Endothelial cell of hepatic sinusoid (primary cell): Measurements from ENCODE around the gene ZDHHC13.

Experiments used
- in situ Hi-C: cut with HindIII; loops from 2 replicates; pipeline ENCODE4 v1.10.0; 2017; ENCODE audit warnings: low sequenced_read_pairs

The ZDHHC13 gene, protein sequence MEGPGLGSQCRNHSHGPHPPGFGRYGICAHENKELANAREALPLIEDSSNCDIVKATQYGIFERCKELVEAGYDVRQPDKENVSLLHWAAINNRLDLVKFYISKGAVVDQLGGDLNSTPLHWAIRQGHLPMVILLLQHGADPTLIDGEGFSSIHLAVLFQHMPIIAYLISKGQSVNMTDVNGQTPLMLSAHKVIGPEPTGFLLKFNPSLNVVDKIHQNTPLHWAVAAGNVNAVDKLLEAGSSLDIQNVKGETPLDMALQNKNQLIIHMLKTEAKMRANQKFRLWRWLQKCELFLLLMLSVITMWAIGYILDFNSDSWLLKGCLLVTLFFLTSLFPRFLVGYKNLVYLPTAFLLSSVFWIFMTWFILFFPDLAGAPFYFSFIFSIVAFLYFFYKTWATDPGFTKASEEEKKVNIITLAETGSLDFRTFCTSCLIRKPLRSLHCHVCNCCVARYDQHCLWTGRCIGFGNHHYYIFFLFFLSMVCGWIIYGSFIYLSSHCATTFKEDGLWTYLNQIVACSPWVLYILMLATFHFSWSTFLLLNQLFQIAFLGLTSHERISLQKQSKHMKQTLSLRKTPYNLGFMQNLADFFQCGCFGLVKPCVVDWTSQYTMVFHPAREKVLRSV

DNA sequence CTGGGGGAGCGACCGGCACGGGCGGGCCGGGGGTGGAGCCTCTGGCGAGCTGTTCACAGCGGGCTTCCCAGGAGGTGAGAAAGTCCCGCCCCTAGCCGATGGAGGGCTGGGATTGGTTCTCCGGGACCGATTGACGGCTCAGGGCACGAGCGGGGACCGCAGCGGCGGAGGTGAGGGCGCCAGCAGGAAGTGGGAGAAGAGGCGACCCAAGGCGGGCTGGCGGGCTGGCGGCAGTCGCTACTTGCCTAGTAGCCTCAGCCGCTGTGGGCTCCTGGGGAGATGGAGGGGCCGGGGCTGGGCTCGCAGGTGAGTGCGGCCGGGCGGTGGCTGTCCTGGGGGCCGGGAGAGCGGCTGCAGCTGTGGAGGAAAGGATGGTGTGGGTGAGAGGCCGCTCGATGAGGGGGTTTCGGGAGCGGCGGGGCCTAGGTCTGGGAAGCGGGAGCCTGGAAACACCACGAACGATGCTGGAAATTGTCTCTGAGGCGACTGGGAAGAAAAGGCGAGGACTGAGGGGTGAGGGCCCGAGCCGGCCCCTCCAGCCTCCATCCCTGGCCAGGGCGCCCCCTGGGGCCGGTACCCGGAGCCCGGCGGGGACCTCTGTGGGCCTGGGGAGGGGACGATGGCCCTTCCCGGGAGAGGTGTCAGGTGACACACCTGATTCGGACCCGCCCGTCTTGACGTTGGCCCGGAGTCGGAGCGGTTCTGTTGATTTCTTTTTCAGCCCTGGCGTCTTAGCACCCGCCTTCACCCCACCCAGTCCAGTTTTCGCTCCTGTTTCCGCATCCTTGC, at the start of gene ZDHHC13:
Gene ZDHHC13, plus strand, starts transcription at position 198 of the 789 bp plus-strand sequence. Its CDS starts 82 bp downstream, at position 280.
- in situ Hi-C loops: no loop called here

DNA sequence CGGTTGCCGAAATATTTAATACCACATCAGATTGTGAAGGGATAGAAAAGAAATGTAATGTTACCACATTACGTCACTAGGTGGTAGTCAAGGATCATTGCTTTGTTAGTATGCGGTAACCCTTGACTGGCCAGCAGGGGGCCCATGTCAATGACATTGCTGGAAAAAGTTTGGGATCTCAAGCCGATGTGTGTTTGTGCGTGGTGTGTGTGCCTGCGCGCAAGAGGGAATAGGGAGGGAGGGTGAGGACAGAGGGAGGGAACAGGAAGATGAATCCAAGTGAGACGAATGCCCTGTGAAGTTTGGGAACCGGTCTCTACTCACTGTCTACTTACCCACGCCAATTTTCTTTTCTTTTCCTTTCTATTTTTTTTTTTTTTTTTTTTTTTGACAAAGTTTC, 45.7 kb upstream of the ZDHHC13 start:
- in situ Hi-C loops: no loop called here

DNA sequence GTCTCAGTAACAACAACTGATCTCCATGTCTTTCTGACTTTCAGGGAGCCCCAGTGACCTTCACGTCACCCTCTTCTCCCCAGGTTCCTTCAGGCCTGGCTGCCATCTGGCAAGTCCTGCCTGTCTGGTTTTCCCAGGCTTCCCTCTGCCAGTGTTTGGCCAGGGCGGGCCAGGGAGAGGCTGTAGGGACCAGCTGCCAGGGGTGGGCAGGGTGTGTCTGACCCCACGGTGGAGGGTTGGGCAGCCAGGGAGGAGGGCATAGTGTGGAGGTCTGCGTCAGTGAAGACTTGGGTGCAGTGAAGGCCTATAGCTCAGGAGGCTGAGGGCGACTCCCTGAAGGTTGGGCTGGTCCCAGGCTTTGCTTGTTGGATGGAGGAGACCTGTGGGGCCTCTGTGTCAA, 44.5 kb upstream of the ZDHHC13 start:
- in situ Hi-C loops: no loop called here

DNA sequence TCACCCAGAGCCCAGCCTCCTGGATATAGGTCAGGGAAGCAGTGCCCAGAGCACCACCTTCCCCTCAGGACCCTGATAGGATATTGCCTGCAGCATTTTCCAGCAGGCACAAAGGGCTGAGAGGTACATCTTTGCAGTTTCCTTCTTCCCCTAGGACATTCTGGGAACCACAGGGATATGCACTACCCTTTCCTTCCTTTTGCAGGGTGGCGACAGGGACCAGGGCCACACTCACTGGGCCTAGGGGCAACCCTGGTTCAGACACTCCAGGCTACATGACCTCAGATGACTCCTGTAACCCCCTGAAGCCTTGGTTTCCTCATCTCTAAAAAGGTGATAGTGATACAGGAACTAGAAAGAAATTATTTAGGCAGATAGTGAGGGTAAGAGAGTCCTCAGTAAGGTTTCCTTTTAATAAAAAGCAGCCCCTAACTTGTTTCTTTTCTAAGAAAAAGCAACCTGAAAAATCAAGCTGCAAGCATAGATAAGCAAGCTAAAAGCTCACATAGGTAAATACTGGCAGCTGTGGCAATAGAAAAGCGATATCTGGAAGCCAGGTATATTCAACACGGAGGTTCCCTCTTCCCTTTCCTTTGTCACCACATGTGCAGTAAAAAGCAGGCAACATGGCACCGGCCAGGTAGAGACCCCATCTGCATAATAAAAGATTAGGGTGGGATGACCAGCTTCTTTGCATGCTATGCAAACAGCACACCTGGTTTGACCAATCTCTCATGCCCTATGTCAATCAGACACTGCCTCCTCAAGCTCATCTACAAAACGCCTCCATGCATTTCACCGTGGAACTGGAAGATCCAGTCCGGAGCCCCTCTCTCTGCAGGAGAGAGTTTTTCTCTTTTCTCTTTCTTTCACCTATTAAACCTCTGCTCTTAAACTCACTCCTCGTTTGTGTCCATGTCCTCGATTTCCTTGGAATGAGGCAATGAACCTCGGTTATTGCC, 43.2 kb upstream of the ZDHHC13 start:
- in situ Hi-C loops: no loop called here

DNA sequence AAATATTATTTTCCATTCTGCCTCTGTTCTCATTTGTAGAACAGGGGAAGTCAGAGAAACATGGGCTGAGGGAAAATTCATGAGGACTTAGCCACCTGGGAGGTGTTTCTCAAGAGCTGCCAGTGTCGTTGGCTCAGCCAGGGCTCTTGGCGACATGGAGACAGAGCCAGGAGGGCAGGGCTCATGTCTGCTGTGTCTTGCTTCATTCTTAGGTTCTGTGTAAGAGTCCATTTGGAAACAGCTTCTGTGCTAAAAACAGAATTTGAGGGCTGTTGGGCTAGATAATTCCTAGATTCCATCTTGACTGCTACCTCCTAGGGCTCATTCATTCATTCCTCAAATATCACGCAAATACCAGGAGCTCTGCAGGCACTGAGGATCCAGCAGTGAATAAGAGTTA, 41.3 kb upstream of the ZDHHC13 start:
- in situ Hi-C loops: no loop called here

DNA sequence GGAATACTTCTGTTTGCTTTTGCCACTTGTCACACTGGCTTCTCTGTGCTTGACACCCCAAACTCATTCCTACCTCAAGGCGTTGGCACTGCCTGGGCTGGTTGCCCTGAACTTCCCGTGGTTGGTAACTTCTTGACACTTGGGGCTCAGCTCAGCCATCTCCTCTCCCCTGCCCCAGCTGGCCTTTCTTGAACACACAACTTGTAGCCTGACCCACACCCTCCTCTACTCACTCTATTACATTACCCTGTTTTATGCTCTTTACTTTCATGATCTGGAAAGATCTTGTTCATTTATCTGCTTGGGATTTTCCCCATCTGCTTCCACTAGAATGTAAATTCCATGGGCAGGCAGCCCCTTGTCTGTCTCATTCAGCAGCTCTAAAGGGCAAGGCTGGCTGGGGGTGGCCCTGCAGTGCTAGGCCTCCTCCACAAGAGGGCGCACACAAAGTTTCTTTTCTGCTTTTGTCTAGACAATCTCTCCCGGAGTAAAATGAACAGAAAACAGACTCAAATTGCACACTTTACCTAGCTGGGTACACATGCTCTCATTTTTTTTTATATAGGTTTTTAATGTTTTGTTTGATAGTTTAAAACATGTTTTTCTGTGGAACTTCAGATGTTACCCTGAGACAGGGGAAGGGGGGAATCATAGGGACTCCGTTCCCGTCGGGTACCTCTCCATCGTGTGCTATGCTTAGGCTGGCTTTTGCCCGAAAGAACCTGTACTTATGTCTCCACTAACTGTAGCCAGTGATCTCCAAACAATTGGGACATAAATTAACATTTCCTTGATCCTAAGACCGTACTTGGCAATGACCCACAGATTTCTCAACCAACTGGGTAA, 40.0 kb upstream of the ZDHHC13 start:
- in situ Hi-C loops: no loop called here

DNA sequence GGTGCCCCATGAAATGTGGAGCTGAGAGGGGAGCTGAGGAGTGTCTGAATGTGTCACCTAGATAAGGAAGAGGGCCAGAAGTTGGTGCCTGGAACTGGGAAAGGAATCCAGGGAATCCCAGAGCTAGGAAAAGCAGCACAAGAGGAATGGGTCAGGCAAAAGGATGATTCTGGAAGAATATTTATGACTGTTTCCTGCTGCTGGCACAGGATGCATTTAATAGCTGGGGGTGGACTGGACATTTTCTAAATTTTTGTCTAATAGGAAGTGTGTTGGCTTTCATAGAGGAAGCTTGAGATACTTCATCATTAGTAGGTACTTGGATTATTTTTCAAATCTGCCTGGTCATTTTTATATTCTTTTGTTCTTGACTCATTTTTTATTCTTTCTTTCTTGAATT, 39.0 kb upstream of the ZDHHC13 start:
- in situ Hi-C loops: no loop called here

DNA sequence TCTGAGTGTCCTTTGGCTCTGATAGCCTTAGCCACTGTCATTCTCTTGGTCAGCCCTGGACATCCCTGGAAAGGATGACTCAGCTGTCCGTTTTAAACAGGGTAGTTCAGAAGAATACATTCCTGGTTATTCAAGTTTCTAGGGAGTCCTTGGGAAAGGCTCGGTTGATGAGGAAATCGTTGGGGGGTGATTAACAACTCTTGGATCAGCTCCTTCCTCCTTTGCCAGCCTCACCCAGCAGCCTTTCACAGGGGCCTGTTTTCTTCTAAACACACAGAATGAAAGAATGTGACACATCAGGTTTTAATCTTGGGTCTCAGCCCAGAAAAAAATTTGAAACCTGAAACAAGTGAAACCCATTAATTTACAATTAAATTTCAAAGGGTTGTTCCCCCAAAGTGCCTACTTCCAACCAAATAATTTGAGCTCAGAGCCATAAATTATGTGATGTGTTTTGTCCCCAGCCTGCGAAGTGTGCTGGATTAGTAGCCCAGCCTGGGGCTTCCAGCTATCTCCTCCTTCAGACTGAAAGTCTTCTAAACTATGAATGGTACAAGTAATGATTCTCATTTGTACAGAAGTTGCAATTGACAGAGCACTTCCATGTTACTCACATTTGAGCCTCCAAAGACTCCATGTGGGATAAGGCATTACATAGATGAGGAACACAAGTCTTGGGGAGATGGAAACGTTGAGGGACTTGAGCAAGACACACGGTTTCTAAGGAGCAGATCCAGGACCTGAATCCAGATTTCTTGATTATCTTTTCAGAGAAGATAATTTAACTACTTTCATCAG, 37.1 kb upstream of the ZDHHC13 start:
- in situ Hi-C loops: no loop called here

DNA sequence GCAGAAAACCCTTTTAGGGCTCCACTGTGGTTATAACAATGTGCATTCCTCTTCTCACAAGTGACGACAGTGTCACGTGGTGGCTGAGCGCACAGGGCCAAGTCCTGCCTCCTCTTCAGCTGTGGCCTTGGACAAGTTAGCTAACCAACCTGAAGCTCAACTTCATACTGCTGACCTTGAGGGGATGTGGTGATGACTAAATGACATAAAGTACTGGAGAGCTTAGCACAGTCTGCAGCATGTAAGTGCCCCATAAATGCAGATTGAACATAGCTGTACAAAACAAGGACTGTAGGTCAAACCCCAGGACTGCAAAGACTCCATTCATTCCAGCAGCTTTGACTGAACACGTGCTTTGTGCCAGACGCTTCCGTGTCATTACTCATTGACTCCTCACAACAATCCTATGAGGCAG, 36.4 kb upstream of the ZDHHC13 start:
- in situ Hi-C loops: no loop called here

DNA sequence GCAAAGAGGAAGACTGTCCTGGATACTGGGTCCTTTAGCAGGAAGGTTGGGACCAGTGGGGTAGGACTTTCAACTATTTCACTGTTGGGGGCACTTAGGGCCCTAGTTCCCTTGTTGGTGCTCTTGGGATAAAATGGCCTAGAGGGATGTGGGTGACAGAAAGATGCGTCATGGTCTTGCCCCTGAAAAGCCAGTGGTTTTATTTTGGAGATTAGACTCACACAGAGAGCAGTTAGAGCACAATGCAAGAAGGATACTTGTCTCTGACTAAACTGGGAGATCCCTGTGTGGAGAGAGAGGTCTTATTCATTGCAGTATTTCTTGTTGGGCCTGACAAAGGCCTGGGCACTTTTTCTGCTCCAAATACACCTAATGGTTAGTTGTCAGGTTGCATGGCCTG, 33.8 kb upstream of the ZDHHC13 start:
- in situ Hi-C loops: no loop called here

DNA sequence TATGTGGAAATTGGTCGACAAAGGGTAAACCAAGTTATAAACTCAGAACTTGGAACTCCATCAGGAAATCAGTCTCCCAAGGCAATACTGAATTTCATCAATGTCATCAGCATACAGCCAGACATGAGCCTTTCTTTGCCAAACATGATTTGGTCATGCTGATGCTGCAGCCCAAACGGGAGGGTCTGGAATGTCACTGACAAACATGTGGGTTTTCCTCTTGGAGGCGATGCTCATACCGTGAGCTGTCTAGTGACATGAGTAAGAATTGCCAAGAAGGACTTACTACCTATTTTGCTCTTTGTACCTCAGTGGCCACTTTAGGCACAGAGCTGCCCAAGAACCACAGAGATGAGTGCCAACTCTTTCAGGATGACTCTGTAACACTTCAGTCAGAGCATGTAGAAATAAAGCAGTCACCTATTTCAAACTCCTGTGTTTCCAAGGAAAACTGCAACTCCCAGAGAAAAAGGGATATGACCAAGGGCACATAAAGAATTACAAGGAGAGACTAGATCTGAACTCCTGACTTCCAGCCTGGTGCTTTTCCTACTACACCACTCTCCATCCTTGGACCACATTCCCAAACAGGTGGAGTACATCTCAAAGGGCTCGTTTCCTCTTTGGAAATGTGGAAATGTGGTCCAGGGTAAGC, 32.2 kb upstream of the ZDHHC13 start:
- in situ Hi-C loops: no loop called here

DNA sequence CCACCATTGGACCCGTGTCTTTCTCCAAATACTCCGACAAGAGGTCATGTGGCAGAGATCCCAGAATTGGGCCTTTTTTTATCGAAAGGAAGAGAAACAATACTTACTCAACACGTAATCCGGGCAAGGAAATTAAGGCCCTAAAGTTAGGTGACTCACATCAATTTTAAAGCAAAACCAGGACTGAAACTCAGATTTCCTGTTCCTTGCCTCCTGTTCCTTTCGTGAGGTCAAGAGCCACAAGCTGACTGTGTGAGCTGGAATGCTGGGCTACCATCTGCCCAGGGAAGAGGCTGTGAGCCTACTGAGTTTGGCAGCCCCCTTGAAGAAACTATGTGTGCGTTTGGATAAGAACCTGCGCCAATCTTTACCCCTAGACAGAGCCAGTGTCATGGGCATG, 29.3 kb upstream of the ZDHHC13 start:
- in situ Hi-C loops: no loop called here

DNA sequence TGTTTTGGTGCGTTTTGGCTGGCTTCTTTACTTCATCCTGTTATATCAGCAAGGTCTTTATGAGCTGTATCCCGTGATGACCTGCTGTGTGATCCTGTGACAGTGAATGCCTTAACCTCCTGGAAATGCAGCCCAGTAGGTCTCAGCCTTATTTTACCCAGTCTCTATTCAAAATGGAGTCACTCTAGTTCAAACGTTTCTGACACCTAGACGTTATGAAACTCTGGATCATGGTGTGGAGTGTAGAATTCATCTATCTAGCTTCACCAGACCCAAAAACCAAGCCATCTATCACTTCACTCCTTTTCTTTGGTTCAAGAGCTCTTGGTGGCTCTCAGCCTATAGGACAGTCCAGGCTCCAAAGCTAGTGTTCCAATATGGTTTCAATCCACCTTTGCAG, 28.2 kb upstream of the ZDHHC13 start:
- in situ Hi-C loops: no loop called here

DNA sequence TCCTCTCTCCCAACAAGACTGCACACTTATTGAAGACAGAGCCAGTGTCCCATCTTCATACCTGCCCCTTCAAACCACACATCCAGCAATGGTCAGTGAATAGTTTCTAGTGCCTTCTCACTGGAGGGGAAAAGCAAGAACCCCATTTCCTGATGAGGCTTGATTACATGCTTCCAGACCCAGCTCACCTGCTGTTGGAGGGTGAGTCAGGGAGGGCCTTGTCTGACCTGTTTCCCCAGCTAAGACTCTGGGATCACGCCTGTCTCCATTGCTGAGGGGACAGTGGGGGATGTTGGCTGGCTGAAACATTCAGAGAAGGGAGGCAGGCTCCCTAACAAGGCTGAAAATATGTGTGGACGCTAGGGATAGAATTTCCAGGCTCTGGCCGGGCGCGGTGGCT, 27.5 kb upstream of the ZDHHC13 start:
- in situ Hi-C loops: no loop called here

DNA sequence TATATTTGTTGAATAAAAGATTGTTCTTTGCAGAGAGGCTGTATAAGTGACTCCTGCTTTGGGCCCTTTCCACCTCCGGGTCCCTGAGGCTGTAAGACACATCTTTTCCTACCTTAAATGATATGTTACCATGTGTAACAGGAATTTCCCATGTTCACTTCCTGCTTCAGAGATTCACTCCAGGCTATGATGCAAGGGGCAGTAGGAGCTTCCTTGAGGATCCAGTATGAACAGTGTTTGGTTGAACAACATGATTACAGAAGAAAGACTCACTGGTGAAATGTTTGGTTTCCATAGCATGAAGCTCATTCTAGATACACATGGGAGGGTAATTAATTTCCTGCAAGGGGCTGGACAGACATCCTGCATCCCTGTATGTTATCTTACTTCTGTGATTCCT, 25.6 kb upstream of the ZDHHC13 start:
- in situ Hi-C loops: no loop called here

DNA sequence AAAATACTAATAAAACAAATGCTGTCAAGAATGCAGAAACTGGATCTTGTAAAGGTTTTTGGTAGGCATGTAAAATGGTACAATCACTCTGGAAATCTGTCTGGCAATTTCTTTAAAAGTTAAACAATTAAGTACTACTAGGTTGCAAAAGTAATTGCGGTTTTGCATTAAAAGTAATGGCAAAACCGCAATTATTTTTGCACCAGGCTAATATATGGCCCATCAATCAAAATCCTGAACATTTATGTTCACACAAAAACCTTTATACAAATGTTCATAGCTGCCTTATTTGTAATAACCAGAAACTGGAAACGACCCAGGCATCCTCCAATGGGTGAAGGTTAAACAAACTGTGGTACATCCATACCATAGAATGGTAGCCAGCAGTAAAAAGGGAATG, 24.6 kb upstream of the ZDHHC13 start:
- in situ Hi-C loops: no loop called here

DNA sequence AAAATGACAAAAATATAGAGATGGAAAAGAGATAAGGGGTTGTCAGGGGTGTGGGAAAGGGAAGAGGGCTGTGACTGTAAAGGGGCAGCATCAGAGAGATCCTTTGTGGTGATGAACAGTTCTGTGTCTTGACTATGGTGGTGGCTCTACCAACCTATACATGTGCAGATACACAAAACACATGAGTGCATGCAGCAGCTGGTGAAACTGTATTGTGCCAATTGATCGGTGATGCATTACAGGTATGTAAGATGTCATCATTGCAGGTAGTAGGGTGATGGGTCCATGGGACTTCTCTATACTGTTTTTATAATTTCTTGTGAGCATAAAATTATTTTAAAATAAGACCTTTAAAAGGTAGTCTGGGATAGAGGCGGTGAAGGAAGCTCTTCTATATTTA, 24.1 kb upstream of the ZDHHC13 start:
- in situ Hi-C loops: no loop called here

DNA sequence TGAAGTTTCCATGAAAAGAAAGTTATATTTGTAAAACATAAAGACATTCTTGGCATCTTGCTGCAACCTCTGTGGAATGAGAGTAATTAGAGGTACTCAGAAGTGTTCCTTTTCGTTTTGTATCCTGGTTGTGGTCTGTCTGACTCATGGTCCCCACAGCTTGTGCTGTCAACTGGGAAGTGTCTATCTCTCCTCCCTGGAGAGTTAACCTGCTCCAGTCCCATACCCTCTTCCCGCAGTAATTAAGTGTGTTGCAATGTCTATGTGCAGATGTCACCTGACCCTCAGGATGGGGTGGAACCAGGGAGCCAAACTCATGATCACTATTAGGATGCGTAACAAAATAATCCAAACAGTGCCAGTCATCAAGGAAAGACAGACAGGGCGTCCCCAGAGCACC, 23.0 kb upstream of the ZDHHC13 start:
- in situ Hi-C loops: no loop called here
